ENCODE results near the gene HIPK1. TPM values are rescaled to one million over a fixed set of nuclear protein-coding genes. Genes with fewer than 3 reads are reported as not detected.

Gene HIPK1
- total and polyA plus RNA-seq, 2 of the 13 experiments (the other 11 are each of a cell fraction or from before 2014, with no cell fraction given): 20.8 to 33.4 TPM

GRCh38 chr1:113929750-113930498 is 800 bp downstream of the HIPK1 start (continued):
- no peak for TF ChIP-seq ELK4 (CRISPR knock-in tag; IDR thresholded peaks at IDR 0.05; ENCODE audit: borderline replicate concordance)
- no peak for TF ChIP-seq MEIS1 (CRISPR knock-in tag; IDR thresholded peaks at IDR 0.05; ENCODE audit: borderline replicate concordance)
- TF ChIP-seq SALL2 (CRISPR knock-in tag; IDR thresholded peaks at IDR 0.05): no peak
- no peak for TF ChIP-seq TCF12 (IDR thresholded peaks at IDR 0.05)
- TF ChIP-seq TCF12 (CRISPR knock-in tag; IDR thresholded peaks at IDR 0.05): no peak
- TF ChIP-seq HNF4A (CRISPR knock-in tag; IDR thresholded peaks at IDR 0.05): no peak
- no peak for TF ChIP-seq ZXDC (CRISPR knock-in tag; IDR thresholded peaks at IDR 0.05)
- TF ChIP-seq ZNF224 (CRISPR knock-in tag; IDR thresholded peaks at IDR 0.05): peak; percentile 72; the same call in 1 of the 2 replicates
- TF ChIP-seq ZNF746 (CRISPR knock-in tag; IDR thresholded peaks at IDR 0.05): no peak
- TF ChIP-seq ZNF451 (CRISPR knock-in tag; IDR thresholded peaks at IDR 0.05): no peak
- no peak; the same call in 1 of the 2 replicates for TF ChIP-seq SKIL (CRISPR knock-in tag; IDR thresholded peaks at IDR 0.05; ENCODE audit: borderline replicate concordance)
- no peak; the same call in 1 of the 2 replicates for TF ChIP-seq GLI4 (CRISPR knock-in tag; IDR thresholded peaks at IDR 0.05; ENCODE audit: borderline replicate concordance)
- TF ChIP-seq SAP130 (CRISPR knock-in tag; IDR thresholded peaks at IDR 0.05; ENCODE audit: low read depth): peak; percentile 61
- TF ChIP-seq ZNF3 (CRISPR knock-in tag; IDR thresholded peaks at IDR 0.05): no peak
- no peak for TF ChIP-seq POGK (CRISPR knock-in tag; conservative IDR thresholded peaks at IDR 0.05)
- no peak for TF ChIP-seq TOPORS (CRISPR knock-in tag; IDR thresholded peaks at IDR 0.05)
- 0 out of 2 replicates have a peak, but pooled peaks have one; percentile 47 for TF ChIP-seq ZNF850 (CRISPR knock-in tag; conservative IDR thresholded peaks at IDR 0.05)
- TF ChIP-seq KMT2A (CRISPR knock-in tag; IDR thresholded peaks at IDR 0.05): 0 out of 2 replicates have a peak, but pooled peaks have one; percentile 4
- TF ChIP-seq ZNF639 (CRISPR knock-in tag; conservative IDR thresholded peaks at IDR 0.05): no peak
- TF ChIP-seq ZNF530 (CRISPR knock-in tag; IDR thresholded peaks at IDR 0.05; ENCODE audit: low read depth): no peak
- no peak; the same call in 1 of the 2 replicates for TF ChIP-seq ZNF546 (CRISPR knock-in tag; conservative IDR thresholded peaks at IDR 0.05)
- no peak for TF ChIP-seq NFRKB (IDR thresholded peaks at IDR 0.05)
